Measurements from ENCODE around the gene SERPINA3.

DNA sequence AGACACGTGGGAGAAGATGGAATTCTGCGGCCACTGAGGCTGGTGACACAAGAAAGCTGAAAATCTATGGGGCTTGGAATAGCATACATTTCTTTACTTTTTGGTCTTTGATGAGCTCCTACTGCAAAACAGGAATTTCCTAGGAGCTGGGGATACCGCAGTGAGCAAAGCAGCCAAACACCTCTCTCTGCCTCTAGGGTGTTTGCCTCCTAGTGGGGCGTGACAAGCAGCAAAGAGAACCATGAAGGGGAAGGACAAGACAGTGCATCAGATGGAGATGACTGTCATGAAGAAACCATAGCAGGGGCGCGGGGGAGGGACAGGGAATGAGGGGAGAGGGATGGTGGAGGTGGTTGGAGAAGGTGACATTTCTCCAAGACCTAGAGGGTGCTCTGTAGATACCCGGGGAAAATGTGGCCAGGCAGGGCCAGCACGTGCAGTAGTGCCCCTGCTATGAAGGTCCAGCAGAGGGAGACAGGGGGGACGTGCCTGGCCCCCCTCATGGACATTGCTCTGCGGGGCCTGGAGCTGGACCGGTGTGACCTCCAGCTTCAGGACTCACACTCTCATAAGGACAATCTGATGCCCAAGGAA, 58.6 kb downstream of the SERPINA3 start:
- TF ChIP-seq REST (IDR thresholded peaks at IDR 0.05; ENCODE audit: insufficient read depth in 1 of 2, low read depth in 2 of 2, low read length in 2 of 2): no peak
- TF ChIP-seq TAF1 (IDR thresholded peaks at IDR 0.05; ENCODE audit: borderline replicate concordance, insufficient read depth, low read length): no peak
- no peak for TF ChIP-seq POLR2AphosphoS5 (IDR thresholded peaks at IDR 0.05; ENCODE audit: low read depth, low read length)
- no peak for TF ChIP-seq SIN3A (IDR thresholded peaks at IDR 0.05; ENCODE audit: borderline replicate concordance, insufficient read depth, low read length)
- TF ChIP-seq FOXP2 (optimal IDR thresholded peaks at IDR 0.05; ENCODE audit: borderline replicate concordance, extremely low read depth, extremely low read length, insufficient read depth): no peak
